ENCODE measurements around the gene ZNF688.
A peak's percentile ranks its signal among the peaks of the same experiment; 100 is the strongest.

The ZNF688 gene

DNA sequence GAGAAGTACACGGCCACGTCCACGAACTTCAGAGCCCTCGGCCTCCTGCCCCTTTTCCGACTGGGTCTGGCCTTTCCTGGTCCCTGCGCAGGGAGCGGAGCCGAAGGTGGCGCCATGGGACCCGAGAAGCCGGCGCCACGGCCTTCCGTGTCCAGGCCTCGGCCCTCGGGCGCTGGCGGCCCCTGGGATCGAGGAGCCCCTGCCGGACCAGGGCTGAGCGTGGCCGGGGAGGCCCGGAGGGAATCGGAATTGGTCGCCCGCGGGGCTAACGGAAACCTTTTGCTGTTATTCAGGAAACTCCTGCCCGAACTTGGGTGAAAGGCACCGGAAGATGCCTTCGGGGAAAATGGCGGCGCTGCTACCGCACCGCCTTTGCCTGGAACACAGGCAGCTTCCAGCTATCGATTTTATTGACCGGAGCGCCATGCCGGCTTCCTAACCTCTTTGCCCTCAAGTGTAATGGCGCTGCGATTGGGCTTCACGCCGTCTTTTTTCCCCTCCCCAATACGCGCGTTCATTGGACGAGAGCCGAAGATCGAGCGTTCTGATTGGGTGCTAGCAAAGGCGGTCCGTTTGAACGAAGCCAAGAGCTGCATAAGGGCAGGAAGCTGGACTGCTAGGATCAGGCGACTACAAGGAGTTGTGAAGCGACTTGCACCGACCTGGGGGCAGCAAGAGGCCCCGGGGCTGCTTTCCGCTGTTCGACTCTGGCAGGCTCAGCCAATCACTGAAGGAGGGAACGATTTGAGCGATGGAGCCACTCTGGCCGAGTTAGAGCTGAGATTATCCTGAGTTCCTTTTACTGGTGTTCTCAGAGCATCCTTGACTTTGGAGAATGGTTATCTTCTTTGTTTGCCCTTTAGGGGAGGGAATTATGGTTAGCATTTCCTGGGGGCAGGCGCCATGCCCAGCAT lies 38.7 kb upstream of the ZNF688 start, which contains the start of gene ZNF689:
ZNF689 (minus strand) TSS at position 464 of the 914 bp plus-strand sequence; CDS start at position 116, 348 bp downstream.
- peak; percentile 92 for DNase-seq (ENCODE audit: extremely low read depth, insufficient read length)
- Histone ChIP-seq H3K27me3 (replicated peaks; ENCODE audit: control insufficient read depth, insufficient read depth, low read length) (no peaks in the 10 kb centered on the region), H3K4me3 (replicated peaks; ENCODE audit: low read depth, low read length) (peak within 1 kb of the TSS; percentile 91), H3K36me3 (ENCODE audit: control insufficient read depth, insufficient read depth, low read length) (peaks cover 6% of the 10 kb centered on the region)
- no peak for TF ChIP-seq CTCF (IDR thresholded peaks at IDR 0.05; ENCODE audit: insufficient read depth, low read length, poor library complexity, severe bottlenecking)

GRCh38 chr16:30609002-30609925 lies 37.8 kb upstream of the ZNF688 start:
- H3K36me3 ChIP-seq (ENCODE audit: control insufficient read depth, insufficient read depth, low read length) = peaks cover 12% of the 10 kb centered on the region
- peak; percentile 65 for DNase-seq (ENCODE audit: extremely low read depth, insufficient read length)
- peak overlapping the region; percentile 91 for H3K4me3 ChIP-seq (replicated peaks; ENCODE audit: low read depth, low read length)
- H3K27me3 ChIP-seq (replicated peaks; ENCODE audit: control insufficient read depth, insufficient read depth, low read length) = no peaks in the 10 kb centered on the region
- TF ChIP-seq CTCF (IDR thresholded peaks at IDR 0.05; ENCODE audit: insufficient read depth, low read length, poor library complexity, severe bottlenecking) = no peak

DNA sequence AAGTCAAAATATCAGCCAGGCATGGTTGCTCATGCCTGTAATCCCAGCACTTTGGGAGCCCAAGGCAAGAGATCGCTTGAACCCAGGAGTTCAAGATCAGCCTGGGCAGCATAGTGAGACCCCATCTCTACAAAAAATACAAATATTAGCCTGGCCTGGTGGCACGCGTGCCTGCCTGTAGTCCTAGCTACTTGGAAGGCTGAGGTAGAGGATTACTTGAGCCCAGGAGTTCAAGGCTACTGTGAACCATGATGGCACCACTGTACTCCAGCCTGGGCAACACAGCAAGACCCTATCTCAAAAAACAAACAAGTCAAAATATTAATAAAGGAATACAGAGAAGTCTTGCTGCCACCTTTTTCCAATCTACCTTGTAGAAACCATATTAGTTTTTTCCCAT lies 34.5 kb upstream of the ZNF688 start:
- Histone ChIP-seq H3K36me3 (ENCODE audit: control insufficient read depth, insufficient read depth, low read length) (peaks cover 21% of the 10 kb centered on the region), H3K27me3 (replicated peaks; ENCODE audit: control insufficient read depth, insufficient read depth, low read length) (no peaks in the 10 kb centered on the region), H3K4me3 (replicated peaks; ENCODE audit: low read depth, low read length) (no peak overlapping the region)
- no peak for DNase-seq (ENCODE audit: extremely low read depth, insufficient read length)
- no peak for TF ChIP-seq CTCF (IDR thresholded peaks at IDR 0.05; ENCODE audit: insufficient read depth, low read length, poor library complexity, severe bottlenecking)

GRCh38 chr16:30605158-30605557 lies 33.6 kb upstream of the ZNF688 start:
- Histone ChIP-seq H3K27me3 (replicated peaks; ENCODE audit: control insufficient read depth, insufficient read depth, low read length) (no peaks in the 10 kb centered on the region), H3K4me3 (replicated peaks; ENCODE audit: low read depth, low read length) (no peak overlapping the region), H3K36me3 (ENCODE audit: control insufficient read depth, insufficient read depth, low read length) (peaks cover 21% of the 10 kb centered on the region)
- no peak for DNase-seq (ENCODE audit: extremely low read depth, insufficient read length)
- TF ChIP-seq CTCF (IDR thresholded peaks at IDR 0.05; ENCODE audit: insufficient read depth, low read length, poor library complexity, severe bottlenecking) = no peak

- TF ChIP-seq CTCF (IDR thresholded peaks at IDR 0.05; ENCODE audit: insufficient read depth, low read length, poor library complexity, severe bottlenecking) = no peak
- Histone ChIP-seq H3K36me3 (ENCODE audit: control insufficient read depth, insufficient read depth, low read length) (peaks cover 21% of the 10 kb centered on the region), H3K27me3 (replicated peaks; ENCODE audit: control insufficient read depth, insufficient read depth, low read length) (no peaks in the 10 kb centered on the region), H3K4me3 (replicated peaks; ENCODE audit: low read depth, low read length) (no peak overlapping the region)
- DNase-seq (ENCODE audit: extremely low read depth, insufficient read length) = no peak
Observed at GRCh38 chr16:30604316-30604947, 32.9 kb upstream of the ZNF688 start.

Data from GM06990 (cell line).